Activated B cell treated with CpG ODN at 0.5 μM for 24 hours (primary cell): ENCODE results near the gene ASAP3. TPM values are rescaled to one million over a fixed set of nuclear protein-coding genes. Genes with fewer than 3 reads are reported as not detected.

ENCODE experiments used
- ATAC-seq: fragments of 200-7000 bp; cut with Tn5 transposase; one replicate; pipeline ENCODE4 v1.10.0; 2021; ENCODE audit warnings: low read depth, mild to moderate bottlenecking, moderate library complexity
- CTCF ChIA-PET: fragments of 350-600 bp; sonication (Branson Sonifier 250); formaldehyde crosslinking; loops from one replicate; lab custom pipeline; 2021; ENCODE audit warnings: antibody characterized with exemption; lab: Charles Lee
- POLR2A ChIA-PET: fragments of 350-600 bp; sonication (Branson Sonifier 250); formaldehyde crosslinking; loops from one replicate; lab custom pipeline; 2021; ENCODE audit warnings: antibody characterized with exemption; lab: Charles Lee
- DNase-seq: peaks from one replicate; pipeline ENCODE4 v3.0.0; 2022
- H3K27ac Mint-ChIP-seq: one replicate; pipeline ENCODE4 v1.8.0; 2020; ENCODE audit warnings: mixed read lengths
- H3K27me3 Mint-ChIP-seq: one replicate; pipeline ENCODE4 v1.8.0; 2021; ENCODE audit warnings: mixed read lengths
- H3K36me3 Mint-ChIP-seq: one replicate; pipeline ENCODE4 v1.8.0; 2021; ENCODE audit warnings: low read depth, mixed read lengths
- H3K4me1 Mint-ChIP-seq: one replicate; pipeline ENCODE4 v1.8.0; 2021; ENCODE audit warnings: mixed read lengths
- H3K4me3 Mint-ChIP-seq: one replicate; pipeline ENCODE4 v1.8.0; 2020; ENCODE audit warnings: mild to moderate bottlenecking, mixed read lengths
- H3K9me3 Mint-ChIP-seq: one replicate; pipeline ENCODE4 v1.8.0; 2020; ENCODE audit warnings: mixed read lengths
- intact Hi-C: fragments of 100-400 bp; cut with micrococcal nuclease; formaldehyde crosslinking; loops from one replicate; pipeline ENCODE4 v1.15.1; 2024
- total RNA-seq: library from RNA; stranded (reverse); gene quantifications from 2 replicates; pipeline ENCODE4 v1.2.3, GENCODE V29; 2022
- TF ChIP-seq, protein P1 (sequence below): fragments of 200-600 bp; IDR thresholded peaks from one replicate; pipeline ENCODE4 v1.8.0; 2022; ENCODE audit warnings: antibody characterized with exemption, mild to moderate bottlenecking

The ASAP3 gene
- total RNA-seq, 1 donor from 2014 or later: 3.1 TPM

DNA sequence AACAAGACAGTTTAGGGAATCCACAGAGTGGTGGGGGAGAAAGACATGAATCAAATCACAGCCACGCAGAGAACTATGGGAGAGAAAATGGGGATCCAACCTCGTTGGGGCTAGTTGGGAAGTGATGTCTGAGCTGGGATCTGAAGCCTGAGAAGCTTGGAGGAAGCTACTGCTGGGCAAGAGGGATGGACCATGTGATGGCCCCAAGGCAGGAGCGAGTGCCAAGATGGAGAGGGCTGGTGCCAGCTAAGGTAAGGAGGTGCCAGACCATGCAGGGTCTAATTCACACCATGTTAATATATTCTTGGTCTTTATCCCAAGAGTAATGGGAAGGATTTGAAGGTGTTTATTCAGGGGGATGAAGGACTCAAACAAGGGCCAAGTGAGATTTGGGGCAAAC is 41.2 kb downstream of the ASAP3 start:
- no peaks in the 10 kb centered on the region for H3K36me3 Mint-ChIP-seq
- ChIA-PET POLR2A (no interaction called here), CTCF (no interaction called here)
- DNase-seq (no peak), ATAC-seq (no peak)
- H3K4me3 Mint-ChIP-seq: no peak overlapping the region
- H3K27me3 Mint-ChIP-seq: no peaks in the 10 kb centered on the region
- intact Hi-C loops: no loop called here
- H3K27ac Mint-ChIP-seq: no peak overlapping the region
- no peaks in the 10 kb centered on the region for H3K4me1 Mint-ChIP-seq
- H3K9me3 Mint-ChIP-seq: no peaks in the 10 kb centered on the region
- TF ChIP-seq, protein P1, sequence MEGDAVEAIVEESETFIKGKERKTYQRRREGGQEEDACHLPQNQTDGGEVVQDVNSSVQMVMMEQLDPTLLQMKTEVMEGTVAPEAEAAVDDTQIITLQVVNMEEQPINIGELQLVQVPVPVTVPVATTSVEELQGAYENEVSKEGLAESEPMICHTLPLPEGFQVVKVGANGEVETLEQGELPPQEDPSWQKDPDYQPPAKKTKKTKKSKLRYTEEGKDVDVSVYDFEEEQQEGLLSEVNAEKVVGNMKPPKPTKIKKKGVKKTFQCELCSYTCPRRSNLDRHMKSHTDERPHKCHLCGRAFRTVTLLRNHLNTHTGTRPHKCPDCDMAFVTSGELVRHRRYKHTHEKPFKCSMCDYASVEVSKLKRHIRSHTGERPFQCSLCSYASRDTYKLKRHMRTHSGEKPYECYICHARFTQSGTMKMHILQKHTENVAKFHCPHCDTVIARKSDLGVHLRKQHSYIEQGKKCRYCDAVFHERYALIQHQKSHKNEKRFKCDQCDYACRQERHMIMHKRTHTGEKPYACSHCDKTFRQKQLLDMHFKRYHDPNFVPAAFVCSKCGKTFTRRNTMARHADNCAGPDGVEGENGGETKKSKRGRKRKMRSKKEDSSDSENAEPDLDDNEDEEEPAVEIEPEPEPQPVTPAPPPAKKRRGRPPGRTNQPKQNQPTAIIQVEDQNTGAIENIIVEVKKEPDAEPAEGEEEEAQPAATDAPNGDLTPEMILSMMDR: no peak

DNA sequence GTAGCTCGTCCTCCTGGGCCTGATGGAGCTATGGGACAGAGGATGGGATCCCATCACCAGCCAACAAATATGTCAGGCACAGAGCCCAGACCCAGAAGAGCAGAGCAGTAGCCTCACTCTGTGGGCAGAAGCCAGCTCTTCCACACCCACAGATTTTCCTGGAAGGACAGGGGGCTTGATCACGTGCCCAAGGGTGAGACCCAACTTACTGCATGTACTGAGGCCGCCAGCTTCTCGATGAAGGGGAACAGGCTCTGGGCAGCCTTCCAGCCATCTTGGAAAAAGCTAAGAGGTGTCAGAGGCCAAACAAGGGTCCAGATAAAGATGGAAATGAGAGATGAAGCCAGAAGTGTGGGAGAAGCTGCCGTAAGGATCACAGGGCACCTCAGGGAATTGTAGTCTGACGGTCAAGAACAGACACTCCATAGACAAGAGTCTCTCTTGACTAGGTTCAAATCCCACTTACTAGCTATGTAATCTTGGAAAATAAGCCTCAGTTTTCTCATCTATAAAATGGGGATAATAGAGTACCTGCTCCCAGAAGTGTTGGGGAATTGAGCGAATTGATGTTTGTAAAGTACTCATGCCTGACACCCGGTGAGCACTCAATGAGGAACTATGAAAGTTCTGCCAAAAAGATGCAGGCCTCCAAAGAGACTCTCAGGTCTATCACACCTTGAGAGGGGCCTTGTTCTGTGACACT is 42.4 kb downstream of the ASAP3 start:
- Mint-ChIP-seq H3K4me1 (no peaks in the 10 kb centered on the region), H3K4me3 (no peak overlapping the region), H3K9me3 (no peaks in the 10 kb centered on the region), H3K36me3 (no peaks in the 10 kb centered on the region), H3K27me3 (no peaks in the 10 kb centered on the region), H3K27ac (no peak overlapping the region)
- intact Hi-C loops: no loop called here
- CTCF ChIA-PET: no interaction called here
- no peak for ATAC-seq
- TF ChIP-seq, protein P1: no peak
- DNase-seq: no peak
- POLR2A ChIA-PET: no interaction called here

DNA sequence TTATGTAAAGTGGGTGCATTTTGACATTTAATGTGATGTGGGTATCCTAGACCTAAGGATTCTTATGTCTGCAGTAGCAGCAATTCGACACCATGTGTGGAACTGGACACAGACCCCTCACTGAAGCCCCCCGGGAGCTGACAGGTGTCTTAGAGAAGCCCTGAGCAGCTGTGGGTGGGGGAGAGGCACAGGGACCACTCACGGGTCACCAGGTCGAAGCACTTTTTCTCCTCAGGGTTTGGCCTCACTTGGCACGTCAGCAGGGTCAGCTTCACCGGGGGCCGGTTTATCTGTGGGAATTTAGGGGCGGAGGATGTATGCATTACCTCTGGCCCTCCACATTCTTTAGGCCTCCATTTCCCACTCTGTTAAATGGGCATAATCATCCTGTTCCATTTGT is 45.4 kb downstream of the ASAP3 start:
- TF ChIP-seq, protein P1: no peak
- Mint-ChIP-seq H3K36me3 (peaks cover 1% of the 10 kb centered on the region), H3K9me3 (no peaks in the 10 kb centered on the region), H3K4me1 (no peaks in the 10 kb centered on the region), H3K27ac (no peak overlapping the region), H3K4me3 (no peak overlapping the region), H3K27me3 (no peaks in the 10 kb centered on the region)
- ATAC-seq (no peak), DNase-seq (no peak)
- ChIA-PET CTCF (no interaction called here), POLR2A (no interaction called here)
- intact Hi-C loops: no loop called here

DNA sequence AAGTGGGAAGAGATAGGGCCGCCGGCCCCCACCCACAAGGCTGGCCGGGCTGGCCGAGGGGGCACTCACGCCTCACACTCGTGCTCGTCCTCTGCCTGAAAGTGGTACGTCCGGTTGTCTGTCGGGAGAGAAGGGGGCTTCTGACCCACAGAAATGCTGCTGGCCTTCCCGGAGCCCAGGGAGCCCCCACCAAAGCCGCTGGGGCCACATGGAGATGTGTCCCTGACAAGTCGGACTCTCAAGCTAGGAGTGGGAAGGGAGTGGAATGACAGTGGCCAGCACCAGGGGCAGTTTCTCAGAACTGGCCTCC is 46.7 kb downstream of the ASAP3 start:
- no peak for DNase-seq
- no peak overlapping the region for H3K27ac Mint-ChIP-seq
- intact Hi-C loops: no loop called here
- POLR2A ChIA-PET: no interaction called here
- H3K4me3 Mint-ChIP-seq: no peak overlapping the region
- TF ChIP-seq, protein P1: no peak
- H3K9me3 Mint-ChIP-seq: no peaks in the 10 kb centered on the region
- no peak for ATAC-seq
- no peaks in the 10 kb centered on the region for H3K27me3 Mint-ChIP-seq
- no peaks in the 10 kb centered on the region for H3K4me1 Mint-ChIP-seq
- CTCF ChIA-PET: no interaction called here
- H3K36me3 Mint-ChIP-seq: peaks cover 1% of the 10 kb centered on the region

DNA sequence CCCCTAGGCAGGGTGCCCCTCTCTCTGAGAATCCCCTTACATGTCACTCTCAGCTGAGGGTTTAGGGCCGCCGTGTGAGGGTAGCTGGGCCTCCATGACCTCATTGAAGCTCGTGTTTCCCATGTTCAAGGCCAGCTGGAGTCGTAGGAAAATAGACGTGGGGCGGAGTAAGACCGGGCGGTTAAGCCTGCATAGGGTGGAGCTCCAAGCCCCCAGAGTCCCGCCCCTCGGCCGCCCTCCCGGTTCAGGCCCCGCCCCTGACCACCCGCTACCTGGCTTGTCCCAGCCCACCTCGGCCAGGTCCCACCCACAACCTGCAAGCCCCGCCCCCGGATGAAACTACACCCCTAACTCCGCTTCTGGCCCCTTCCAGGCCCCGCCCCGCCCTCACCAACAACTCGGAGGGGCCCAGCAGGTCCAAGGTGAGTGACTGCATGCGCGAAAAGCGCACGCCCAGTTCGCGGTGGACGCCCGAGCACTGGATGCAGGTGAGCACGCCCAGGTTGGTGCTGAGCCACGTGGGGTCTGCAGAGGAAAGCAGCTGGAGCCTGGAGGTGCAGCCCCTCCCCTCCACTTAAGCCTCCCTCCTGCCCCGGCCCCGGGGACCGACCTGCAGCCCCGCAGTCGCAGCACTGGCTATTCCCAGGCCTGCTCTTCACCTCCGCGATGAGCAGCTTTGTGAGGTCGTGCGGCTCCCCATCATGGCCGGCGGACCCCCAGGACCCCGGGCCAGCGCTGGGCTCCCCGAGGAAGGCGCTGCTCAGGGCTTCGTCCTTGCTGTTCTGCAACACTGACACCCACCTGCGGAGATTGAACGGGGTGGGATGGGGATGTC is 47.2 kb downstream of the ASAP3 start:
- H3K4me3 Mint-ChIP-seq: no peak overlapping the region
- intact Hi-C loops: no loop called here

More for the DNA sequence above, 47.2 kb downstream of the ASAP3 start:
- CTCF ChIA-PET: no interaction called here
- no peaks in the 10 kb centered on the region for H3K9me3 Mint-ChIP-seq
- peaks cover 1% of the 10 kb centered on the region for H3K36me3 Mint-ChIP-seq
- POLR2A ChIA-PET: no interaction called here
- TF ChIP-seq, protein P1: no peak
- no peak overlapping the region for H3K27ac Mint-ChIP-seq
- ATAC-seq (peak; percentile 62), DNase-seq (no peak)
- H3K27me3 Mint-ChIP-seq: no peaks in the 10 kb centered on the region
- H3K4me1 Mint-ChIP-seq: no peaks in the 10 kb centered on the region
